Breast epithelium (tissue), 4 donors: ENCODE data around the gene IGFLR1. TPM values are rescaled to one million over a fixed set of nuclear protein-coding genes. Genes with fewer than 3 reads are reported as not detected.

Experiments
- DNase-seq, 2 donors: peaks; one replicate each; pipeline ENCODE4 v3.0.0-alpha.2; 2019; ENCODE audit warnings: low spot score in 2 of 2
- H3K27ac ChIP-seq, 2 donors: fragments of 200-600 bp; sonication (generic) in 1 of 2; one replicate each; pipeline ENCODE4 v1.5.1; 2016 to 2019; ENCODE audit warnings: mild to moderate bottlenecking in 1 of 2
- H3K27me3 ChIP-seq, 2 donors: fragments of 200-600 bp; sonication (generic) in 1 of 2; one replicate each; pipeline versions ENCODE4 v1.5.1 to v1.6.0; 2017 to 2019; ENCODE audit warnings: control low read depth in 1 of 2, mild to moderate bottlenecking in 1 of 2
- H3K36me3 ChIP-seq: fragments of 200-600 bp; one replicate; pipeline ENCODE4 v1.5.1; 2019
- H3K4me1 ChIP-seq, 2 donors: fragments of 200-600 bp; sonication (generic); one replicate each; pipeline ENCODE4 v1.5.1; 2016 to 2019; ENCODE audit warnings: control low read depth in 1 of 2
- H3K4me3 ChIP-seq, 3 donors: fragments of 200-600 bp; sonication (generic); 1 replicate in 2 of 3; 2 replicates in 1 of 3; pipeline ENCODE4 v1.5.1; 2016 to 2019; ENCODE audit warnings: mild to moderate bottlenecking in 3 of 3, moderate library complexity in 2 of 3
- H3K9me3 ChIP-seq, 2 donors: fragments of 200-600 bp; sonication (generic) in 1 of 2; one replicate each; pipeline ENCODE4 v1.5.1; 2016 to 2019; ENCODE audit warnings: control low read depth in 1 of 2
- CTCF ChIP-seq, 3 donors: fragments of 450-650 bp; IDR thresholded peaks; one replicate each; pipeline ENCODE4 v1.5.1; 2016 to 2017; ENCODE audit warnings: antibody characterized with exemption in 3 of 3, mild to moderate bottlenecking in 3 of 3, moderate library complexity in 3 of 3
- POLR2A ChIP-seq: fragments of 450-650 bp; IDR thresholded peaks from one replicate; pipeline ENCODE4 v1.6.1; 2016; ENCODE audit warnings: antibody characterized with exemption, mild to moderate bottlenecking, moderate library complexity
- POLR2AphosphoS5 ChIP-seq, 3 donors: sonication (generic); formaldehyde crosslinking; IDR thresholded peaks; one replicate each; pipeline ENCODE4 v1.6.1; 2017; ENCODE audit warnings: antibody characterized with exemption in 3 of 3
- intact Hi-C: fragments of 100-400 bp; cut with DNase I; formaldehyde crosslinking; loops from one replicate; pipeline ENCODE4 v1.15.1; 2023; ENCODE audit warnings: low total_unique reads
- total RNA-seq, 3 donors: library from RNA; depleted of rRNA; stranded (reverse); fragments of >200 nt; gene quantifications; one replicate each; pipeline ENCODE4 v1.1.0, GENCODE V29; 2016

The IGFLR1 gene
- total RNA-seq, 3 donors from 2014 or later = 8.8 to 16.1 (median 14.1) TPM

- Histone ChIP-seq H3K9me3 (no peaks in the 10 kb centered on the region), H3K27ac (no peak overlapping the region), H3K27me3 (no peaks in the 10 kb centered on the region), H3K4me3 (peak overlapping the region in 1 of 3 donors; percentile 73), H3K36me3 (no peaks in the 10 kb centered on the region), H3K4me1 (no peaks in the 10 kb centered on the region)
- intact Hi-C loops = no loop called here
- no peak for TF ChIP-seq CTCF (IDR thresholded peaks at IDR 0.05)
- TF ChIP-seq POLR2AphosphoS5 (IDR thresholded peaks at IDR 0.05) = no peak
- no peak for TF ChIP-seq POLR2A
- no peak for DNase-seq
These were observed 38.9 kb downstream of the IGFLR1 start for GRCh38 chr19:35703343-35703742.

GRCh38 chr19:35702223-35703012, 39.8 kb downstream of the IGFLR1 start:
- H3K27ac ChIP-seq = peak overlapping the region; percentile 40 to 53

GRCh38 chr19:35696835-35697234, 45.4 kb downstream of the IGFLR1 start:
- DNase-seq = no peak
- H3K9me3 ChIP-seq = no peaks in the 10 kb centered on the region
- no peaks in the 10 kb centered on the region for H3K36me3 ChIP-seq
- H3K27me3 ChIP-seq = no peaks in the 10 kb centered on the region
- intact Hi-C loops = no loop called here
- no peak overlapping the region for H3K27ac ChIP-seq
- H3K4me3 ChIP-seq = no peak overlapping the region
- no peaks in the 10 kb centered on the region for H3K4me1 ChIP-seq
- TF ChIP-seq CTCF (IDR thresholded peaks at IDR 0.05) (no peak), POLR2A (no peak), POLR2AphosphoS5 (IDR thresholded peaks at IDR 0.05) (no peak)

More at GRCh38 chr19:35702223-35703012, 39.8 kb downstream of the IGFLR1 start:
- Histone ChIP-seq H3K4me3 (peak overlapping the region; percentile 49 to 84 (median 73)), H3K36me3 (no peaks in the 10 kb centered on the region), H3K27me3 (no peaks in the 10 kb centered on the region), H3K4me1 (no peaks in the 10 kb centered on the region), H3K9me3 (no peaks in the 10 kb centered on the region)
- peak; percentile 93 to 96 for DNase-seq
- TF ChIP-seq CTCF (IDR thresholded peaks at IDR 0.05) = no peak
- TF ChIP-seq POLR2AphosphoS5 (IDR thresholded peaks at IDR 0.05) = peak in 2 of 3 donors; percentile 11 to 48
- no peak for TF ChIP-seq POLR2A
- intact Hi-C loops = no loop called here

GRCh38 chr19:35695895-35696422, 46.3 kb downstream of the IGFLR1 start:
- Histone ChIP-seq H3K27ac (no peak overlapping the region), H3K27me3 (no peaks in the 10 kb centered on the region), H3K4me3 (no peak overlapping the region), H3K36me3 (no peaks in the 10 kb centered on the region), H3K9me3 (no peaks in the 10 kb centered on the region), H3K4me1 (no peaks in the 10 kb centered on the region)
- no peak for DNase-seq
- intact Hi-C loops = no loop called here
- TF ChIP-seq POLR2A (no peak), CTCF (IDR thresholded peaks at IDR 0.05) (no peak), POLR2AphosphoS5 (IDR thresholded peaks at IDR 0.05) (no peak)
